Prostate gland (tissue), 2 donors: Measurements from ENCODE around the gene NDC80.

ENCODE experiments used
- POLR2A ChIP-seq: fragments of 450-650 bp; IDR thresholded peaks from one replicate; pipeline ENCODE4 v1.6.1; 2016; ENCODE audit warnings: antibody characterized with exemption, mild to moderate bottlenecking
- TF ChIP-seq, protein P1 (sequence below), 4 experiments: fragments of 200-600 bp in 2 of 4; fragments of 450-650 bp in 2 of 4; sonication (generic) in 2 of 4; IDR thresholded peaks; 1 replicate in 3 of 4; 2 replicates in 1 of 4; pipeline ENCODE4 v1.5.1; 2016 to 2019; ENCODE audit warnings: antibody characterized with exemption in 4 of 4, mild to moderate bottlenecking in 2 of 4, moderate library complexity in 2 of 4

DNA sequence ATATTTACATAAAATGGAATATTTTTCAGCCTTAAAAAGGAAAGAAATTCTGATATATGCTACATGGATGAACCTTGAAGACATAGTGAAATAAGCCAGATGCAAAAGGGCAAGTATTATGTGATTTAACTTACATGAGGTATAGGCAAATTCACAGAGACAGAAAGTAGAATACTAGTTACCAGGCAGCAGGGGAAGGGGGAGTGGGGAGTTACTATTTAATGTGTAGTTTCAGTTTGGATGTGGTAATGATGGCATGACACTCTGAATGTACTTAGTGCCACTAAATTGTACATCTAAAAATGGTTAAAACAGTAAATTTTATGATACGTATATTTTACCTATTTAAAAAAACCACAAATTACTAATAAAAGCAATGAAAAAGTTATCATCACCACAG lies 12.1 kb upstream of the NDC80 start:
- TF ChIP-seq POLR2A: no peak
- TF ChIP-seq, protein P1, sequence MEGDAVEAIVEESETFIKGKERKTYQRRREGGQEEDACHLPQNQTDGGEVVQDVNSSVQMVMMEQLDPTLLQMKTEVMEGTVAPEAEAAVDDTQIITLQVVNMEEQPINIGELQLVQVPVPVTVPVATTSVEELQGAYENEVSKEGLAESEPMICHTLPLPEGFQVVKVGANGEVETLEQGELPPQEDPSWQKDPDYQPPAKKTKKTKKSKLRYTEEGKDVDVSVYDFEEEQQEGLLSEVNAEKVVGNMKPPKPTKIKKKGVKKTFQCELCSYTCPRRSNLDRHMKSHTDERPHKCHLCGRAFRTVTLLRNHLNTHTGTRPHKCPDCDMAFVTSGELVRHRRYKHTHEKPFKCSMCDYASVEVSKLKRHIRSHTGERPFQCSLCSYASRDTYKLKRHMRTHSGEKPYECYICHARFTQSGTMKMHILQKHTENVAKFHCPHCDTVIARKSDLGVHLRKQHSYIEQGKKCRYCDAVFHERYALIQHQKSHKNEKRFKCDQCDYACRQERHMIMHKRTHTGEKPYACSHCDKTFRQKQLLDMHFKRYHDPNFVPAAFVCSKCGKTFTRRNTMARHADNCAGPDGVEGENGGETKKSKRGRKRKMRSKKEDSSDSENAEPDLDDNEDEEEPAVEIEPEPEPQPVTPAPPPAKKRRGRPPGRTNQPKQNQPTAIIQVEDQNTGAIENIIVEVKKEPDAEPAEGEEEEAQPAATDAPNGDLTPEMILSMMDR (IDR thresholded peaks at IDR 0.05): no peak
